ENCODE measurements around the gene OR4D1. TPM values are rescaled to one million over a fixed set of nuclear protein-coding genes. Genes with fewer than 3 reads are reported as not detected.

Gene OR4D1
- total and polyA plus RNA-seq, 2 of the 8 experiments (the other 6 are each of a cell fraction or from before 2014, with no cell fraction given), result 0.32 to 0.39 TPM

GRCh38 chr17:58119491-58119890 is 28.7 kb upstream of the OR4D1 start:
- TF ChIP-seq ATF3 (IDR thresholded peaks at IDR 0.05; ENCODE audit: insufficient read depth, low read depth, low read length), result no peak
- no peak for TF ChIP-seq SIX5 (IDR thresholded peaks at IDR 0.05; ENCODE audit: low read depth, low read length)
- TF ChIP-seq BRCA1 (IDR thresholded peaks at IDR 0.05; ENCODE audit: low read depth, low read length), result no peak
- TF ChIP-seq PHF8 (conservative IDR thresholded peaks at IDR 0.05; ENCODE audit: low read depth, low read length), result no peak
- TF ChIP-seq RFX5 (IDR thresholded peaks at IDR 0.05; ENCODE audit: borderline replicate concordance, low read depth, low read length), result no peak
- no peak overlapping the region for H3K56ac ChIP-seq (replicated peaks; ENCODE audit: insufficient read length, low read depth, low read length)
- H2BK15ac ChIP-seq (ENCODE audit: low read length), result no peak overlapping the region
- H3K14ac ChIP-seq (ENCODE audit: insufficient read length), result no peak overlapping the region
- FAIRE-seq, result no peak
- H3K36me3 ChIP-seq (ENCODE audit: control insufficient read depth in 2 of 4, insufficient read depth in 4 of 4, low read length in 3 of 4), result no peaks in the 10 kb centered on the region
- H2BK20ac ChIP-seq (ENCODE audit: low read length), result no peak overlapping the region
- no peak overlapping the region for H3K4me2 ChIP-seq (ENCODE audit: insufficient read depth in 1 of 2, low read depth in 2 of 2, low read length in 2 of 2)
- H3K27me3 ChIP-seq (replicated peaks in 1 of 4; ENCODE audit: control insufficient read depth in 3 of 4, extremely low read depth in 1 of 4, insufficient read depth in 3 of 4, low read length in 3 of 4), result no peaks in the 10 kb centered on the region; a peak in 1 of 7 replicates
- no peak overlapping the region for H2BK5ac ChIP-seq (ENCODE audit: low read depth, low read length)
- no peak for DNase-seq (ENCODE audit: low read depth in 1 of 2, low spot score in 2 of 2)
- 81% methylated on average over 3 of the region's 3 CpGs; no CpG with 5 or more reads in 1 of the 2 experiments for WGBS, 2 experiments (ENCODE audit: extremely low coverage in 1 of 2, insufficient coverage in 1 of 2, insufficient read length in 1 of 2, insufficient replicate concordance in 2 of 2, low coverage in 1 of 2, low lambda C conversion rate in 2 of 2, missing lambda C conversion rate in 1 of 2)
- H2AK5ac ChIP-seq (ENCODE audit: low read depth, low read length), result no peak overlapping the region
- no peak overlapping the region for H3K23ac ChIP-seq (ENCODE audit: insufficient read length)
- CTCF ChIA-PET (ENCODE audit: partially characterized antibody), result interaction anchor here (4.5 kb wide), 1 partner anchor 53 kb away, joined by 71 read pairs; the partner anchor contains the start of gene OR4D2
- peaks cover 5% of the 10 kb centered on the region; the same call in 1 of the 2 replicates for H3K23me2 ChIP-seq (ENCODE audit: low read depth, low read length)
- no peaks in the 10 kb centered on the region for H3K79me2 ChIP-seq (ENCODE audit: control insufficient read depth in 1 of 2, insufficient read depth in 2 of 2, low read length in 2 of 2)
- no peak overlapping the region for H4K5ac ChIP-seq (ENCODE audit: insufficient read length, low read depth, low read length)
- H4K20me1 ChIP-seq (replicated peaks in 1 of 2; ENCODE audit: control insufficient read depth in 1 of 2, insufficient read depth in 2 of 2, low read length in 2 of 2), result peaks cover 0 to 4% of the 10 kb centered on the region in 2 experiments
- no peak overlapping the region for H4K91ac ChIP-seq (replicated peaks; ENCODE audit: insufficient read length, low read length)
- no peak overlapping the region for H2AFZ ChIP-seq (ENCODE audit: low read length)
- no peak overlapping the region for H3K9ac ChIP-seq (replicated peaks in 1 of 4; ENCODE audit: extremely low read depth in 1 of 4, low read depth in 3 of 4, low read length in 3 of 4)
- no peak overlapping the region for H3K4ac ChIP-seq (replicated peaks; ENCODE audit: insufficient read length, low read depth, low read length)
- no peak overlapping the region for H2BK12ac ChIP-seq (ENCODE audit: low read depth, low read length)
- no peak overlapping the region for H3K27ac ChIP-seq (ENCODE audit: low read depth, low read length)
- H3K79me1 ChIP-seq (ENCODE audit: low read depth, low read length), result no peaks in the 10 kb centered on the region
- H3K18ac ChIP-seq (ENCODE audit: extremely low read depth, low read length), result no peak overlapping the region
- no peak overlapping the region for H2BK120ac ChIP-seq (replicated peaks; ENCODE audit: low read depth, low read length)
- H3K4me1 ChIP-seq (replicated peaks in 1 of 4; ENCODE audit: control insufficient read depth in 3 of 4, insufficient read depth in 4 of 4, low read length in 3 of 4), result no peaks in the 10 kb centered on the region
- H3K4me3 ChIP-seq (ENCODE audit: extremely low read depth in 1 of 4, insufficient read depth in 2 of 4, low read depth in 3 of 4, low read length in 4 of 4), result no peak overlapping the region
- no peaks in the 10 kb centered on the region; a peak in 1 of 4 replicates for H3K9me3 ChIP-seq (ENCODE audit: insufficient read depth in 2 of 2, low read depth in 1 of 2, low read length in 1 of 2)
- no peak overlapping the region for H4K8ac ChIP-seq (ENCODE audit: extremely low read depth, insufficient read depth, low read length)
- POLR2A ChIA-PET (ENCODE audit: partially characterized antibody), result interaction anchor here (0.8 kb wide), 1 partner anchor 120 kb away, joined by 3 read pairs; no protein-coding TSS in a partner anchor

Data from H1 (cell line).